ENCODE measurements around the gene IGFBP4.

The IGFBP4 gene

GRCh38 chr17:40499551-40500189 lies 56.4 kb downstream of the IGFBP4 start:
- Mint-ChIP-seq H3K27me3 (peaks cover 5 to 8% of the 10 kb centered on the region in 2 donors), H3K27ac (no peak overlapping the region), H3K9me3 (no peaks in the 10 kb centered on the region), H3K4me1 (ENCODE audit: low read depth in 2 of 2) (peaks cover 3 to 8% of the 10 kb centered on the region in 2 donors), H3K4me3 (no peak overlapping the region), H3K36me3 (ENCODE audit: insufficient read depth) (peaks cover 3% of the 10 kb centered on the region)
- ATAC-seq (replicated peaks) (no peak), DNase-seq (no peak)

DNA sequence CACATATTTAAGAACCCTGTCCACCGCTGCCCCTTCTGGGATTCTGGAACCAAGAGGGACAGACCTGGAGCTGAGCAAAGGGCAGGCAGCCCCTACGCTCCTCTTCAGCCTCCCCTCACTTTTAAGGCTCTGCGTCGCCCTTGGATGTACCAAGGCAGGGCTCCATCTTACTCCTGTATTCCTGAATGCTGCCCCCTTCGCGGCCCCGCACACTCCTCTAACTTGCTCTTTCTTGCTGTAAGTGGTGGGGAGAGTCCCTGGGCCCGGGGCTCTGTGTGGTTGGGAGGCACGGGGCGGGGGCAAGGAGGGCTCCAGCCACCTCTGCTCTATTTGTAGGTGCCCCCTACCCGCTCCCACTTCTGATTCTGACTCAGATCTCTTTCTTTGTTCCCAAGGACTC lies 56.9 kb downstream of the IGFBP4 start:
- peaks cover 5 to 8% of the 10 kb centered on the region in 2 donors for H3K27me3 Mint-ChIP-seq
- ATAC-seq (replicated peaks) (no peak), DNase-seq (no peak)
- peaks cover 3% of the 10 kb centered on the region for H3K36me3 Mint-ChIP-seq (ENCODE audit: insufficient read depth)
- H3K4me3 Mint-ChIP-seq: no peak overlapping the region
- H3K9me3 Mint-ChIP-seq: no peaks in the 10 kb centered on the region
- H3K27ac Mint-ChIP-seq: peak overlapping the region in 1 of 2 donors; percentile 49
- H3K4me1 Mint-ChIP-seq (ENCODE audit: low read depth in 2 of 2): peaks cover 4 to 10% of the 10 kb centered on the region in 2 donors

GRCh38 chr17:40500709-40501108 lies 57.5 kb downstream of the IGFBP4 start:
- H3K36me3 Mint-ChIP-seq (ENCODE audit: insufficient read depth): peaks cover 5% of the 10 kb centered on the region
- H3K27me3 Mint-ChIP-seq: peaks cover 5 to 8% of the 10 kb centered on the region in 2 donors
- H3K9me3 Mint-ChIP-seq: no peaks in the 10 kb centered on the region
- no peak for DNase-seq
- peak overlapping the region in 1 of 2 donors; percentile 49 for H3K27ac Mint-ChIP-seq
- no peak for ATAC-seq (replicated peaks)
- no peak overlapping the region for H3K4me3 Mint-ChIP-seq
- H3K4me1 Mint-ChIP-seq (ENCODE audit: low read depth in 2 of 2): peaks cover 6 to 13% of the 10 kb centered on the region in 2 donors

DNA sequence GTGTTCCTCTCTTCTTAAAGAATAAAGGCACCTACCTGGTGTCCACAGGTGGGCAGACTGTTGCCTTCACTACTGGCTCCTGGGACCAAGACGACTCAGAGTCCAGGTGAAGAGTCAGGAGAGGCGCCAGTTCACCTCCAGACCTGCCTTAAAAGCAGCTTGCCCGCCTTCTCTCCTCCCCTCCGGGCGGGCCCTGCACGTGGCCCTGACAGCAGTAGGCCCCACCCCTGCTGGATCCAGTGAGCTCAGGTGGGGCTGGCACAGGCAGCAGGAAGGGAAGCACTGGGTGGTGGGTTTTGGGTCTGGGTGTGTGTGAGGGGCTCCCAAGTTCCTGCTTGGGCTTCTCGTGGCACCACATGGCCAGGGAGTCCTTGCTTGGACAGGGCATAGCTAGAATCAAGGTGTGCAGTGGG lies 58.3 kb downstream of the IGFBP4 start, which contains the start of gene TNS4:
Gene TNS4 (minus strand): TSS at position 125 of the 413 bp plus-strand sequence. CDS start 5,198 bp downstream, outside the sequence.
- H3K27ac Mint-ChIP-seq: peak within 1 kb of the TSS in 1 of 2 donors; percentile 55
- H3K4me3 Mint-ChIP-seq: no peak within 1 kb of the TSS
- peaks cover 9% of the 10 kb centered on the region for H3K36me3 Mint-ChIP-seq (ENCODE audit: insufficient read depth)
- DNase-seq (no peak), ATAC-seq (replicated peaks) (no peak)
- peaks cover 6 to 18% of the 10 kb centered on the region in 2 donors for H3K4me1 Mint-ChIP-seq (ENCODE audit: low read depth in 2 of 2)
- H3K27me3 Mint-ChIP-seq: peaks cover 5 to 8% of the 10 kb centered on the region in 2 donors
- H3K9me3 Mint-ChIP-seq: no peaks in the 10 kb centered on the region

DNA sequence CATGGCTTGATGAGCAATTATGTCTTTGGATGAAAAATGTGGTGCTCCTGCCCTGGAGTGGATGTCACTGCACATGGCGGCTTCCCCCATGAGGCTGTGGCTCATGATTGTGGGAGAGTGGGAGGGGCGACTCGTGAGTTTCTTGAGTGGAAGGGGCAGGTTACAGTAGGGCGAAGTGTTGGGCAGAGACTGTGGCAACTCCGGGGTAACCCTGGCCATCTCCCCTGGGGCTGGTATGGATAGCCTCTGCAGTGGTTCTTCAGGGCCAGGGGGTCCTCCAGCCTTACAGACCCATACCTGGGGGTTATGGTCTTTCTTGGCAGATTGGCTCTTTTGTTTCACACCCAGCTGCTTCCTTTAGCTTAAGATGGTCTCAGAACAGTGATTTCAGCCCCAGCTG lies 59.5 kb downstream of the IGFBP4 start:
- H3K27ac Mint-ChIP-seq: no peak overlapping the region
- DNase-seq (no peak), ATAC-seq (replicated peaks) (no peak)
- H3K36me3 Mint-ChIP-seq (ENCODE audit: insufficient read depth): peaks cover 6% of the 10 kb centered on the region
- H3K9me3 Mint-ChIP-seq: no peaks in the 10 kb centered on the region
- no peak overlapping the region for H3K4me3 Mint-ChIP-seq
- H3K27me3 Mint-ChIP-seq: peaks cover 5 to 8% of the 10 kb centered on the region in 2 donors
- peaks cover 2 to 18% of the 10 kb centered on the region in 2 donors for H3K4me1 Mint-ChIP-seq (ENCODE audit: low read depth in 2 of 2)

- Mint-ChIP-seq H3K9me3 (no peaks in the 10 kb centered on the region), H3K27me3 (peaks cover 5 to 8% of the 10 kb centered on the region in 2 donors), H3K4me3 (no peak overlapping the region), H3K4me1 (ENCODE audit: low read depth in 2 of 2) (peaks cover 2 to 18% of the 10 kb centered on the region in 2 donors), H3K27ac (no peak overlapping the region), H3K36me3 (ENCODE audit: insufficient read depth) (peaks cover 6% of the 10 kb centered on the region)
- DNase-seq: no peak
- ATAC-seq (replicated peaks): no peak
Observed at GRCh38 chr17:40503154-40503553, 59.9 kb downstream of the IGFBP4 start.

- Mint-ChIP-seq H3K27me3 (no peaks in the 10 kb centered on the region), H3K9me3 (no peaks in the 10 kb centered on the region), H3K4me3 (no peak overlapping the region), H3K27ac (no peak overlapping the region), H3K36me3 (ENCODE audit: insufficient read depth) (peaks cover 6% of the 10 kb centered on the region), H3K4me1 (ENCODE audit: low read depth in 2 of 2) (peaks cover 2 to 15% of the 10 kb centered on the region in 2 donors)
- no peak for DNase-seq
- ATAC-seq (replicated peaks): no peak
Observed at GRCh38 chr17:40506786-40507185, 63.5 kb downstream of the IGFBP4 start.

All from effector memory CD8-positive, alpha-beta T cell (primary cell).